ENCODE measurements around the gene PIK3CB. TPM values are rescaled to one million over a fixed set of nuclear protein-coding genes. Genes with fewer than 3 reads are reported as not detected.
A peak's percentile ranks its signal among the peaks of the same experiment; 100 is the strongest.

Gene PIK3CB
- total RNA-seq, 4 donors from 2014 or later: 24.9 to 94.7 (median 36.8) TPM

DNA sequence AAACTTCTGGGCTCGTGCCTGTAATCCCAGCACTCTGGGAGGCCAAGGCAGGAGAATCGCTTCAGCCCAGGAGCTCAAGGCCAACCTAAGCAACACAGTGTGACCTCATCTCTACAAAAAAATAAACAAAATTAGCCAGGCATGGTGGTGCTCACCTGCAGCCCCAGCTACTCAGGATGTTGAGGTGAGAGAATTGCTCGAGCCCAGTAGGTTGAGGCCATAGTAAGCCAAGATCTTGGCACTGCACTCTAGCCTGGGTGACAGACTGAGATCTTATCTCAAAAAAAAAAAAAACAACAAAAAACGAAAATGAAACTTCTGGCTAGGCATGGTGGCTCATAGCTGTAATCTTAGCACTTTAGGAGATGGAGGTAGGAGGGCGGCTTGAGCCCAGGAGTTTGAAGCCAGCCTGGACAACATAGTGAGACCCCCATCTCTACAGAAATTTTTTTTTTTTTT is 53.7 kb downstream of the PIK3CB start:
- DNase-seq (no peak), ATAC-seq (no peak)
- H3K27ac ChIP-seq: no peak overlapping the region
- no peak overlapping the region for H3K4me3 ChIP-seq
- H3K27me3 ChIP-seq: no peaks in the 10 kb centered on the region
- H3K9me3 ChIP-seq: no peaks in the 10 kb centered on the region
- intact Hi-C loops (cut with DNase I; ENCODE audit: low total_unique reads): no loop called here
- H3K4me1 ChIP-seq: peaks cover 18 to 33% of the 10 kb centered on the region in 2 donors
- in situ Hi-C loops (cut with MboI; ENCODE audit: low sequenced_read_pairs in 4 of 4): no loop called here
- H3K36me3 ChIP-seq: no peaks in the 10 kb centered on the region
- TF ChIP-seq POLR2A (IDR thresholded peaks at IDR 0.05) (no peak), CTCF (IDR thresholded peaks at IDR 0.05 in 4 of 5, conservative IDR thresholded peaks at IDR 0.05 in 1 of 5) (no peak)

DNA sequence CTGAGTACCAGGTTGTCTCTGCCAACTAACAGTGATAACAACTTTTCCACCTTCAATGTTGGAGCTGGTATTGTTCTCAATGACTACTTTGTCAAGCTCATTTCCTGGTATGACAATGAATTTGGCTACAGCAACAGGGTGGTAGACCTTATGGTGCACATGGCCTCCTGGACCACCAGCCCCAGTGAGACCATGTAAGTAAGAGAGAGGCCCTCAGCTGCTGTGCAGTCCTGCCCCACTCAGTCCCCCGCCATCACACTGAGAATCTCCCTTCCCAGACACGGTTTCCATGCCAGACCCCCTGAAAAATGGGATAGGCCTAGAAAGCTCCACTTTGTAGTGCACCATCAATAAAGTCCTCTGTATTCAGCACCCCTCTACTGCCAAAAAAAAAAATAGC is 56.1 kb downstream of the PIK3CB start:
- ATAC-seq (no peak), DNase-seq (no peak)
- Histone ChIP-seq H3K27ac (no peak overlapping the region), H3K9me3 (no peaks in the 10 kb centered on the region), H3K36me3 (no peaks in the 10 kb centered on the region), H3K4me3 (no peak overlapping the region), H3K4me1 (peaks cover 40 to 54% of the 10 kb centered on the region in 2 donors), H3K27me3 (no peaks in the 10 kb centered on the region)
- no peak for TF ChIP-seq POLR2A (IDR thresholded peaks at IDR 0.05)
- TF ChIP-seq CTCF (IDR thresholded peaks at IDR 0.05 in 4 of 5, conservative IDR thresholded peaks at IDR 0.05 in 1 of 5): no peak
- in situ Hi-C loops (cut with MboI; ENCODE audit: low sequenced_read_pairs in 4 of 4): no loop called here
- intact Hi-C loops (cut with DNase I; ENCODE audit: low total_unique reads): loop anchor here (10.0 kb wide), 1 partner anchor 136 kb away; no protein-coding TSS in a partner anchor

- Histone ChIP-seq H3K4me3 (no peak overlapping the region), H3K36me3 (no peaks in the 10 kb centered on the region), H3K27ac (peak overlapping the region in 3 of 4 donors; percentile 4 to 27 (median 7)), H3K4me1 (peaks cover 27 to 43% of the 10 kb centered on the region in 2 donors), H3K9me3 (no peaks in the 10 kb centered on the region), H3K27me3 (no peaks in the 10 kb centered on the region)
- intact Hi-C loops (cut with DNase I; ENCODE audit: low total_unique reads): loop anchor here (10.0 kb wide), 1 partner anchor 138 kb away; no protein-coding TSS in a partner anchor
- in situ Hi-C loops (cut with MboI; ENCODE audit: low sequenced_read_pairs in 4 of 4): no loop called here
- TF ChIP-seq POLR2A (IDR thresholded peaks at IDR 0.05) (no peak), CTCF (IDR thresholded peaks at IDR 0.05 in 4 of 5, conservative IDR thresholded peaks at IDR 0.05 in 1 of 5) (no peak)
- no peak for ATAC-seq
- no peak for DNase-seq
These were observed 57.8 kb downstream of the PIK3CB start for GRCh38 chr3:138776961-138777360.

- in situ Hi-C loops (cut with MboI; ENCODE audit: low sequenced_read_pairs in 4 of 4) (no loop called here), intact Hi-C loops (cut with DNase I; ENCODE audit: low total_unique reads) (loop anchor here (2.0 to 10.0 kb wide), 3 partner anchors 24 to 140 kb away; partner anchors contain the start of gene PIK3CB)
- Histone ChIP-seq H3K4me1 (peaks cover 26 to 43% of the 10 kb centered on the region in 2 donors), H3K36me3 (no peaks in the 10 kb centered on the region), H3K9me3 (no peaks in the 10 kb centered on the region), H3K4me3 (no peak overlapping the region), H3K27ac (peak overlapping the region; percentile 77 to 86 (median 78)), H3K27me3 (no peaks in the 10 kb centered on the region)
- TF ChIP-seq POLR2A (IDR thresholded peaks at IDR 0.05) (no peak), CTCF (IDR thresholded peaks at IDR 0.05 in 4 of 5, conservative IDR thresholded peaks at IDR 0.05 in 1 of 5) (no peak)
- peak in 1 of 2 donors; percentile 1 for ATAC-seq
- DNase-seq: no peak
These were observed 59.5 kb downstream of the PIK3CB start for GRCh38 chr3:138775254-138775595.
